ENCODE results near the gene COL1A1.

Gene COL1A1

GRCh38 chr17:50172936-50173334 lies 28.5 kb downstream of the COL1A1 start:
- no peaks in the 10 kb centered on the region for H3K9me3 Mint-ChIP-seq
- H3K4me3 Mint-ChIP-seq: no peak overlapping the region
- H3K36me3 Mint-ChIP-seq: no peaks in the 10 kb centered on the region
- CTCF ChIA-PET: interaction anchor here (0.7 to 6.1 kb wide), 4 partner anchors 7 to 58 kb away, joined by 3 to 100 read pairs (median 29); partner anchors contain the start of genes COL1A1 and SGCA
- peaks cover 68% of the 10 kb centered on the region for H3K27me3 Mint-ChIP-seq
- H3K27ac Mint-ChIP-seq: no peak overlapping the region
- peaks cover 16% of the 10 kb centered on the region for H3K4me1 Mint-ChIP-seq
- DNase-seq: no peak

GRCh38 chr17:50172130-50172529 lies 29.3 kb downstream of the COL1A1 start:
- DNase-seq: no peak
- peaks cover 65% of the 10 kb centered on the region for H3K27me3 Mint-ChIP-seq
- CTCF ChIA-PET: interaction anchor here (1.0 to 6.1 kb wide), 3 partner anchors 10 to 29 kb away, joined by 3 to 100 read pairs (median 52); partner anchors contain the start of gene COL1A1
- H3K4me3 Mint-ChIP-seq: no peak overlapping the region
- no peaks in the 10 kb centered on the region for H3K9me3 Mint-ChIP-seq
- H3K27ac Mint-ChIP-seq: no peak overlapping the region
- peaks cover 16% of the 10 kb centered on the region for H3K4me1 Mint-ChIP-seq
- no peaks in the 10 kb centered on the region for H3K36me3 Mint-ChIP-seq

- H3K4me3 Mint-ChIP-seq: no peak overlapping the region
- no peak overlapping the region for H3K27ac Mint-ChIP-seq
- peaks cover 60% of the 10 kb centered on the region for H3K27me3 Mint-ChIP-seq
- H3K4me1 Mint-ChIP-seq: peaks cover 16% of the 10 kb centered on the region
- CTCF ChIA-PET: interaction anchor here (1.0 to 6.1 kb wide), 3 partner anchors 9 to 29 kb away, joined by 3 to 100 read pairs (median 52); partner anchors contain the start of gene COL1A1
- DNase-seq: no peak
- H3K36me3 Mint-ChIP-seq: no peaks in the 10 kb centered on the region
- H3K9me3 Mint-ChIP-seq: no peaks in the 10 kb centered on the region
Measured at GRCh38 chr17:50171371-50172071, 29.9 kb downstream of the COL1A1 start.

- Mint-ChIP-seq H3K4me1 (peaks cover 16% of the 10 kb centered on the region), H3K27me3 (peaks cover 54% of the 10 kb centered on the region), H3K27ac (no peak overlapping the region), H3K4me3 (no peak overlapping the region), H3K9me3 (no peaks in the 10 kb centered on the region), H3K36me3 (no peaks in the 10 kb centered on the region)
- CTCF ChIA-PET: interaction anchor here (1.0 to 6.1 kb wide), 12 partner anchors 7 to 126 kb away, joined by 3 to 100 read pairs (median 14); partner anchors contain the start of genes COL1A1 and TMEM92
- peak; percentile 47 for DNase-seq
Measured at GRCh38 chr17:50170662-50171370, 30.6 kb downstream of the COL1A1 start.

GRCh38 chr17:50169881-50170459 lies 31.5 kb downstream of the COL1A1 start:
- no peaks in the 10 kb centered on the region for H3K36me3 Mint-ChIP-seq
- H3K27ac Mint-ChIP-seq: no peak overlapping the region
- H3K27me3 Mint-ChIP-seq: peaks cover 51% of the 10 kb centered on the region
- DNase-seq: no peak
- H3K4me3 Mint-ChIP-seq: no peak overlapping the region
- H3K9me3 Mint-ChIP-seq: no peaks in the 10 kb centered on the region
- CTCF ChIA-PET: interaction anchor here (0.6 to 6.1 kb wide), 29 partner anchors 8 to 192 kb away, joined by 3 to 100 read pairs (median 5); partner anchors contain the start of genes COL1A1 and TMEM92
- H3K4me1 Mint-ChIP-seq: peaks cover 16% of the 10 kb centered on the region

GRCh38 chr17:50169121-50169764 lies 32.2 kb downstream of the COL1A1 start:
- peak overlapping the region; percentile 17 for H3K4me3 Mint-ChIP-seq
- H3K36me3 Mint-ChIP-seq: no peaks in the 10 kb centered on the region
- no peaks in the 10 kb centered on the region for H3K9me3 Mint-ChIP-seq
- CTCF ChIA-PET: interaction anchor here (0.6 to 6.1 kb wide), 29 partner anchors 9 to 193 kb away, joined by 3 to 100 read pairs (median 5); partner anchors contain the start of genes COL1A1 and TMEM92
- DNase-seq: peak; percentile 68
- peak overlapping the region; percentile 6 for H3K27ac Mint-ChIP-seq
- peaks cover 16% of the 10 kb centered on the region for H3K4me1 Mint-ChIP-seq
- H3K27me3 Mint-ChIP-seq: peaks cover 49% of the 10 kb centered on the region

GRCh38 chr17:50168319-50168718 lies 33.1 kb downstream of the COL1A1 start:
- Mint-ChIP-seq H3K27ac (no peak overlapping the region), H3K9me3 (no peaks in the 10 kb centered on the region), H3K27me3 (peaks cover 53% of the 10 kb centered on the region), H3K4me3 (no peak overlapping the region), H3K36me3 (no peaks in the 10 kb centered on the region), H3K4me1 (peaks cover 19% of the 10 kb centered on the region)
- CTCF ChIA-PET: interaction anchor here (0.6 to 6.1 kb wide), 9 partner anchors 10 to 129 kb away, joined by 3 to 100 read pairs (median 8); partner anchors contain the start of gene COL1A1
- DNase-seq: no peak

GRCh38 chr17:50167371-50167770 lies 34.1 kb downstream of the COL1A1 start:
- H3K27ac Mint-ChIP-seq: no peak overlapping the region
- DNase-seq: no peak
- H3K9me3 Mint-ChIP-seq: peaks cover 3% of the 10 kb centered on the region
- peaks cover 23% of the 10 kb centered on the region for H3K4me1 Mint-ChIP-seq
- H3K27me3 Mint-ChIP-seq: peaks cover 53% of the 10 kb centered on the region
- peaks cover 2% of the 10 kb centered on the region for H3K36me3 Mint-ChIP-seq
- no peak overlapping the region for H3K4me3 Mint-ChIP-seq
- CTCF ChIA-PET: interaction anchor here (1.6 to 6.1 kb wide), 3 partner anchors 27 to 130 kb away, joined by 8 to 100 read pairs (median 26); no protein-coding TSS in a partner anchor

GRCh38 chr17:50166518-50167181 lies 34.8 kb downstream of the COL1A1 start:
- peaks cover 5% of the 10 kb centered on the region for H3K9me3 Mint-ChIP-seq
- no peak overlapping the region for H3K4me3 Mint-ChIP-seq
- peaks cover 30% of the 10 kb centered on the region for H3K4me1 Mint-ChIP-seq
- no peak overlapping the region for H3K27ac Mint-ChIP-seq
- H3K36me3 Mint-ChIP-seq: peaks cover 4% of the 10 kb centered on the region
- CTCF ChIA-PET: interaction anchor here (1.5 to 2.4 kb wide), 2 partner anchors 7 to 31 kb away, joined by 6 to 13 read pairs; no protein-coding TSS in a partner anchor
- DNase-seq: no peak
- peaks cover 47% of the 10 kb centered on the region for H3K27me3 Mint-ChIP-seq

- Mint-ChIP-seq H3K9me3 (peaks cover 7% of the 10 kb centered on the region), H3K36me3 (peaks cover 6% of the 10 kb centered on the region), H3K4me3 (no peak within 1 kb of the TSS), H3K27me3 (peaks cover 46% of the 10 kb centered on the region), H3K27ac (no peak within 1 kb of the TSS), H3K4me1 (peaks cover 31% of the 10 kb centered on the region)
- CTCF ChIA-PET: interaction anchor here (1.0 to 2.4 kb wide), 5 partner anchors 8 to 72 kb away, joined by 3 to 13 read pairs (median 5); partner anchors contain the start of gene PDK2
- no peak for DNase-seq
Measured at GRCh38 chr17:50165867-50166517, 35.4 kb downstream of the COL1A1 start, which contains the start of gene SGCA. Gene SGCA (plus strand): TSS chr17:50166005. CDS start chr17:50166041, 36 bp downstream.

- no peak for DNase-seq
- Mint-ChIP-seq H3K4me3 (no peak overlapping the region), H3K27ac (no peak overlapping the region), H3K4me1 (peaks cover 34% of the 10 kb centered on the region), H3K36me3 (peaks cover 6% of the 10 kb centered on the region), H3K9me3 (peaks cover 7% of the 10 kb centered on the region), H3K27me3 (peaks cover 49% of the 10 kb centered on the region)
- CTCF ChIA-PET: interaction anchor here (1.0 to 2.4 kb wide), 5 partner anchors 9 to 71 kb away, joined by 3 to 13 read pairs (median 5); partner anchors contain the start of gene PDK2
Measured at GRCh38 chr17:50165466-50165865, 36.0 kb downstream of the COL1A1 start.

GRCh38 chr17:50165066-50165465 lies 36.4 kb downstream of the COL1A1 start:
- H3K4me1 Mint-ChIP-seq: peaks cover 36% of the 10 kb centered on the region
- CTCF ChIA-PET: interaction anchor here (1.0 to 2.4 kb wide), 5 partner anchors 9 to 71 kb away, joined by 3 to 13 read pairs (median 5); partner anchors contain the start of gene PDK2
- DNase-seq: no peak

More at GRCh38 chr17:50165066-50165465, 36.4 kb downstream of the COL1A1 start:
- H3K9me3 Mint-ChIP-seq: peaks cover 7% of the 10 kb centered on the region
- peaks cover 6% of the 10 kb centered on the region for H3K36me3 Mint-ChIP-seq
- H3K27ac Mint-ChIP-seq: no peak overlapping the region
- no peak overlapping the region for H3K4me3 Mint-ChIP-seq
- peaks cover 45% of the 10 kb centered on the region for H3K27me3 Mint-ChIP-seq
